Endothelial cell (in vitro differentiated cells): Measurements from ENCODE around the gene KCNH8. TPM values are rescaled to one million over a fixed set of nuclear protein-coding genes. Genes with fewer than 3 reads are reported as not detected.

Experiments
- DNase-seq: peaks from one replicate; pipeline ENCODE4 v3.0.0; 2021; ENCODE audit warnings: low spot score
- H3K27ac Mint-ChIP-seq: one replicate; pipeline ENCODE4 v1.8.0; 2021; ENCODE audit warnings: mixed read lengths, inconsistent platforms; ENCODE audit not compliant: unreplicated experiment
- H3K27me3 Mint-ChIP-seq: one replicate; pipeline ENCODE4 v1.8.0; 2021; ENCODE audit warnings: mild to moderate bottlenecking, moderate library complexity, mixed read lengths, inconsistent platforms; ENCODE audit not compliant: unreplicated experiment
- H3K36me3 Mint-ChIP-seq: one replicate; pipeline ENCODE4 v1.8.0; 2021; ENCODE audit warnings: mild to moderate bottlenecking, low read depth, mixed read lengths, inconsistent platforms; ENCODE audit not compliant: unreplicated experiment
- H3K4me1 Mint-ChIP-seq: one replicate; pipeline ENCODE4 v1.8.0; 2021; ENCODE audit warnings: mild to moderate bottlenecking, mixed read lengths, inconsistent platforms; ENCODE audit not compliant: unreplicated experiment
- H3K4me3 Mint-ChIP-seq: one replicate; pipeline ENCODE4 v1.8.0; 2021; ENCODE audit warnings: mild to moderate bottlenecking, mixed read lengths, inconsistent platforms; ENCODE audit not compliant: unreplicated experiment
- H3K9me3 Mint-ChIP-seq: one replicate; pipeline ENCODE4 v1.8.0; 2021; ENCODE audit warnings: mixed read lengths, inconsistent platforms; ENCODE audit not compliant: unreplicated experiment
- CTCF ChIP-seq: fragments of 200-600 bp; sonication (generic); IDR thresholded peaks from one replicate; pipeline ENCODE4 v1.5.0; 2021; ENCODE audit warnings: antibody characterized with exemption; ENCODE audit not compliant: unreplicated experiment
- total RNA-seq: library from RNA; stranded (reverse); fragmentation: NEBNext Ultra II Directional; extraction: Animal tissue kit (Norgen Biotek cat#: 25700); gene quantifications from one replicate; pipeline ENCODE4 v1.2.1, GENCODE V29; 2021; ENCODE audit not compliant: unreplicated experiment

KCNH8 gene
- total RNA-seq, 1 donor from 2014 or later, result 1.3 TPM

- H3K9me3 Mint-ChIP-seq, result no peaks in the 10 kb centered on the region
- H3K36me3 Mint-ChIP-seq, result no peaks in the 10 kb centered on the region
- TF ChIP-seq CTCF, result no peak
- no peaks in the 10 kb centered on the region for H3K27me3 Mint-ChIP-seq
- peaks cover 8% of the 10 kb centered on the region for H3K4me1 Mint-ChIP-seq
- H3K27ac Mint-ChIP-seq, result no peak overlapping the region
- H3K4me3 Mint-ChIP-seq, result no peak overlapping the region
- DNase-seq, result no peak
Observed at GRCh38 chr3:19199131-19199530, 50.8 kb downstream of the KCNH8 start.

DNA sequence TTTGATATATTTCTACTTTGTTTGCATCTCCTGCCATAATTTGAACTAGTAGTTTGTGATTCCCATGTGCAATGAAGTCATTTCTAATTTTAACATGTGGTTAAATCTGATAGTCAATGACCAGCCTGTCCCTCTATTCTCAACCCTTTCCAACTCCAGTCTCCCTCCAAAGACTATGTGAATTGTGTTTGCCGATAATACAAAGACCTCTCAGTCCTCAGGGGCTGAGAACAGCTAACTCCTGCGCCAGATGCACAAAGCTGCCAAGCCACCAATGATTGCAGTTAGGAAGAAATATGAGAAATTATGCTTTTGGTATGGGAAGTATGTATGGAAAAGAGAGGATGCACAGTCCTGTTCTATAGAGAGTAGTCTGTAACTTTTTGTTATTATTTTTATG, 54.0 kb downstream of the KCNH8 start:
- no peak for TF ChIP-seq CTCF
- Mint-ChIP-seq H3K27me3 (no peaks in the 10 kb centered on the region), H3K36me3 (no peaks in the 10 kb centered on the region), H3K4me1 (peaks cover 3% of the 10 kb centered on the region), H3K9me3 (no peaks in the 10 kb centered on the region), H3K4me3 (no peak overlapping the region), H3K27ac (no peak overlapping the region)
- no peak for DNase-seq

GRCh38 chr3:19202754-19203153, 54.4 kb downstream of the KCNH8 start:
- peaks cover 3% of the 10 kb centered on the region for H3K4me1 Mint-ChIP-seq
- TF ChIP-seq CTCF, result no peak
- H3K4me3 Mint-ChIP-seq, result no peak overlapping the region
- no peak overlapping the region for H3K27ac Mint-ChIP-seq
- no peak for DNase-seq
- no peaks in the 10 kb centered on the region for H3K9me3 Mint-ChIP-seq
- H3K27me3 Mint-ChIP-seq, result no peaks in the 10 kb centered on the region
- H3K36me3 Mint-ChIP-seq, result no peaks in the 10 kb centered on the region

DNA sequence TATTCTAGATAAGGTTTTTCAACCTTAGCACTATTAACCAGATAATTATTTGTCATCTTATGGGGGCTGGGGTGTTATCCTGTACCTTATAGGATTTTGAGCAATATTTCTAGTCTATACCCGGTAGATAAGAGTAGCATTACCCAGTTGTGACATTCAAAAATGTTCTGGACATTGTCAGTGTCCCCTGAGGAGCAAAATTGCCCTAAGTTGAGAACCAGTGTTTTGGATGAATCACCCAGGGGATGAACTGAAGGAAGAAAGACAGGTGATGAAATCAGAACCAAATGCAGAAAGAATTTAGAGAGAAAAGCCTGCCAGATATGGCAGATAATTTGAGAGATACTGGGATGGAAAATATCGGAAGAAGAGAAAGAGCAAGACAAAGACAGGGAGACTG, 58.2 kb downstream of the KCNH8 start:
- Mint-ChIP-seq H3K4me3 (no peak overlapping the region), H3K27ac (no peak overlapping the region), H3K36me3 (no peaks in the 10 kb centered on the region), H3K27me3 (no peaks in the 10 kb centered on the region), H3K9me3 (no peaks in the 10 kb centered on the region), H3K4me1 (peaks cover 3% of the 10 kb centered on the region)
- no peak for TF ChIP-seq CTCF
- no peak for DNase-seq

DNA sequence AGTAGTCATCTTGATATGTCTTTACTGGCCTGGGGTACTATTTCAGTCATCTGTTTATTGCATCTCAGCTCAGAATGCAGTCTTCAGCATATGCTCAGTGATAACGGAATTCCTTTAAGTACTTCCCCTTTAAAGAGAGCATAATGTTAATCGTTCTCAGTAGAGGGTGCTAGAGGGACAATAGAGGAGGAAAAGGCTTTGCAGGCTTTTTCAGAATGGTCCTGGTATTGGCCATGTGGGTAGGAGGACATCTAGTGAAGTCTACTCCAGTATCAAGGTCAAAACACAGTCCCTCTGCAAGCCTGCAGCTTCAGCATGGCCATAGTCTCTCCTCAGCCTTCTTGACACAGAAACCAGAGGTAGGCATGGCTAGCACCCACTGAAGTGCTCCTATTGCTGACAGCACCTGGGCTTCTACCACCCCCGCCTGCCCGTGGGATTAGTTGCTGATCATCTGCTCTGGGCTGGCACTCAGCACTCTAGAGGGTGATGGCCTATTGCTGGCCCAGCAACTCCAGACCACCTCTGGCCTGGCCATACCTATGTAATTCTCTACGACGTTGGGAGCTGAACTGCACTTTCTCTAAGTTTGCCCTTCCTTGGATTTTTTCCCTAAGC, 65.4 kb downstream of the KCNH8 start:
- DNase-seq, result no peak
- no peak for TF ChIP-seq CTCF
- Mint-ChIP-seq H3K36me3 (no peaks in the 10 kb centered on the region), H3K27ac (no peak overlapping the region), H3K4me1 (peaks cover 4% of the 10 kb centered on the region), H3K9me3 (no peaks in the 10 kb centered on the region), H3K27me3 (no peaks in the 10 kb centered on the region), H3K4me3 (no peak overlapping the region)
